NCI-H446 (cell line): ENCODE data around the gene ICAM4.
"Not testable (repeated sequence)": the region's sequence is repeated elsewhere in the genome, so short reads cannot be mapped to it uniquely, and the experiment has no call there.

Source experiments
- DNase-seq, 2 experiments: peaks; one replicate each; lab custom pipeline; 2025; lab: John Stamatoyannopoulos, UW

ICAM4 gene

GRCh38 chr19:10269333-10270179, 17.2 kb upstream of the ICAM4 start:
- DNase-seq: peak; percentile 44 to 83

- no peak for DNase-seq
Observed at GRCh38 chr19:10270180-10270615, 16.6 kb upstream of the ICAM4 start.

GRCh38 chr19:10270616-10271394, 15.9 kb upstream of the ICAM4 start, which contains the start of gene ICAM1:
ICAM1 (plus strand) TSS chr19:10271120; CDS start chr19:10271160, 40 bp downstream.
- no peak for DNase-seq

- DNase-seq: no peak
Observed at GRCh38 chr19:10271543-10272086, 15.1 kb upstream of the ICAM4 start.

- no peak for DNase-seq
Observed at GRCh38 chr19:10274589-10274988, 12.2 kb upstream of the ICAM4 start.

GRCh38 chr19:10277795-10278589, 8.8 kb upstream of the ICAM4 start:
- DNase-seq: no peak

- DNase-seq: no peak
Observed at GRCh38 chr19:10278935-10279334, 7.8 kb upstream of the ICAM4 start.

GRCh38 chr19:10279737-10280442, 6.9 kb upstream of the ICAM4 start:
- DNase-seq: no peak

GRCh38 chr19:10282043-10282442, 4.7 kb upstream of the ICAM4 start:
- DNase-seq: not testable (repeated sequence)

- no peak for DNase-seq
Observed at GRCh38 chr19:10283301-10284064, 3.3 kb upstream of the ICAM4 start.

GRCh38 chr19:10284065-10284959, 2.4 kb upstream of the ICAM4 start:
- DNase-seq: no peak

- DNase-seq: no peak
Observed at GRCh38 chr19:10284960-10285278, 1.8 kb upstream of the ICAM4 start.

GRCh38 chr19:10285393-10285792, 1.4 kb upstream of the ICAM4 start:
- DNase-seq: no peak

- DNase-seq: peak; percentile 53 to 85
Observed at GRCh38 chr19:10288662-10289166, 2.0 kb downstream of the ICAM4 start.

GRCh38 chr19:10289167-10289835, 2.5 kb downstream of the ICAM4 start:
- peak; percentile 90 to 91 for DNase-seq

GRCh38 chr19:10289836-10290356, 3.1 kb downstream of the ICAM4 start, which contains the start of gene ICAM5:
ICAM5 (plus strand) TSS chr19:10289952; CDS start chr19:10290044, 92 bp downstream.
- peak in 1 of 2 experiments; percentile 89 for DNase-seq

GRCh38 chr19:10290357-10290875, 3.7 kb downstream of the ICAM4 start:
- DNase-seq: no peak
